IPS-11a (cell line): ENCODE measurements around the gene ZSCAN1.

Experiments used
- H3K4me3 ChIP-seq: one replicate; pipeline ENCODE4 v1.5.1; 2013; ENCODE audit warnings: low read depth, low read length, control low read depth

Gene ZSCAN1

GRCh38 chr19:58040751-58041525, 7.1 kb downstream of the ZSCAN1 start:
- no peak overlapping the region for H3K4me3 ChIP-seq

DNA sequence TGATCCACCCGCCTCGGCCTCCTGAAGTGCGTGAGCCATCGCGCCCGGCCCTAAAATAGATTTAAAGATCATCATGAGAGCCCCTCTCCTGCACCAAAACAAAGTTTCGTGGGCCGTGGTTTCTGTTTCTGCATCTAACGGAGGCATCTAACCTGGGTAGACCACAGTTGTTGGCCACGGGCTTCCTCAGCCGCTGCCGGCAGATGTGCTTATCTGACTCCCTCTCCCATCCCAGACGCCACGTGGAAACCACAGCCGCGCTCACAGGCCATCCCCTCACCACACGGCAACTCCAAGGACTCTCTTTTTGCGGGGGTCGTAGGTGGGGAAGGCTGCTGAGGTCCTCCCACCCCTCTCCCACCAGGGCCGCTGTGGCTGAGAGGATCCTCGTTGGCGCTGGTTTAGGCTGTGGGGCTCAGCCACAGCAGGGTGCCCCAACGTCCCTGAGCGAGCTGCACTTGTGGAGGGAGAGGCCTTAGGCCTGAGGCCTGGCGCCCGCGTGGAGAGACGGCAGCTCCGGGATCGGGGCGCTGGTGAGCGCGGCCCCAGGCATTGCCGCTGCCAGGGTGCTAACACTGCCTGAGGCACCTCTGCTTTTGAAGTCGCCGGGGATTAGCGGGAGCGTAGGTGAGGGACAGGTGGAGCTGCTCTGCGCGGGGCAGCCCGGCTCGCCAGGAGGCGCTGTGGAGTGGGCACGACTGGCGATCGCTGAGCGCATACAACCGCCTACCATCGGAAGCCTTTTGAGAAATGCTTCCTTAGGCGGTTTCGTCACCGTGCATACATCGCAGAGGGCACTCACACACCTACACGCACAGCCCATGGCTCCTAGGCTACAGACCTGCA, 8.9 kb downstream of the ZSCAN1 start:
- no peak overlapping the region for H3K4me3 ChIP-seq

DNA sequence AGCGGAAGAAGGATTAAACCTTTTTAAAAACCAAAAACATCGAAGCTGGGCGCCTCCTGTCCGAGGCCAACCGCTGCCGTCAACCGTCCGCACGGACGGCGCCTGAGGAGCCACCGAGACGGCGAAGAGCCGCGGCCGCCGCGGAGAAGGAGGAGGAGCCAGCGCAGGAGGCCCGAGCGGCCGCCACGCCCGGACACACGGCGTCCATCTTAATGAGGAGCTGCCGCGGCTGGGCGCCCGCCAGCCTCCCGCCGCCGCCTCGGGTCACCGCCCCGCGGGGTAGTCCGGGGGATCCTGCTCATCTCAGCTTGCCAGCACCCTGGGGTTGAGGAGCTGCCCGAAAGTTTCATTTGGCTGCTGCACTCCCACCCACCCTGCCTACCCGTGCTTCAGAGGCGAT, 10.6 kb downstream of the ZSCAN1 start:
- H3K4me3 ChIP-seq, result no peak overlapping the region

DNA sequence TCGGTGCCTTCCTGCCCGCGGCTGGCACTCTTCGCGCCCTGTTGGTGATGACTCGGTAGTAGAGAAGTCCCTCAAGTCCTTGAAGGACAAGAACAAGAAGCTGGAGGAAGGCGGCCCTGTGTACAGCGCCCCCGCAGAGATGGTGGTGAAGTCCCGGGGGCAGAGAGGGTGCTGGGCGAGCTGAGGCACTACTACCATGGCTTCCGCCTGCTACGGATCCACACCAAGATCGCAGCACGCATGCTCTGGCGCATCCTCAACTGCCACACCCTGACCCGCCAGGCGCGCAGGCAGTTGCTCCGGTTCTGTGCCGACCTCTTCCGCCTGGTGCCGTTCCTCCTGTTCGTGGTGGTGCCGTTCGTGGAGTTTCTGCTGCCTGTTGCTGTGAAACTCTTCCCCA, 11.1 kb downstream of the ZSCAN1 start:
- H3K4me3 ChIP-seq, result no peak overlapping the region

DNA sequence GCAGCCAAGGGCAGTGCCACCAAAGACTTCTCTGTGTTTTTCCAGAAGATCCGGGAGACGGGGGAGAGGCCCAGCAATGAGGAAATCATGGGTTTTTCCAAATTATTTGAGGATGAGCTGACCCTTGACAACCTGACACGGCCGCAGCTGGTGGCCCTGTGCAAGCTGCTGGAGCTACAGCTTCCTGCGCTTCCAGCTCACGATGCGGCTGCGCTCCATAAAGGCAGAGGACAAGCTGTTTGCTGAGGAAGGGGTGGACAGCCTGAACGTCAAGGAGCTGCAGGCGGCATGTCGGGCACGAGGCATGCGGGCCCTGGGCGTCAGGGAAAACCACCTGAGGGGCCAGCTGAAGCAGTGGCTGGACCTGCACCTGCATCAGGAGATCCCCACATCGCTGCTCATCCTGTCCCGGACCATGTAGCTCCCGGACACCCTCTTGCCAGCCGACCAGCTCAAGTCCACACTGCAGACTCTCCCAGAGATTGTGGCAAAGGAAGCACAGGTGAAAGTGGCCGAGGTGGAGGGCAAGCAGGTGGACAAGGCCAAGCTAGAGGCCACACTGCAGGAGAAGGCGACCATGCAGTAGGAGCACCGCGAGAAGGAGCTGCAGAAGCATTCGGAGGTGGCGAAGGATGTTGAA, 11.7 kb downstream of the ZSCAN1 start:
- H3K4me3 ChIP-seq, result no peak overlapping the region

DNA sequence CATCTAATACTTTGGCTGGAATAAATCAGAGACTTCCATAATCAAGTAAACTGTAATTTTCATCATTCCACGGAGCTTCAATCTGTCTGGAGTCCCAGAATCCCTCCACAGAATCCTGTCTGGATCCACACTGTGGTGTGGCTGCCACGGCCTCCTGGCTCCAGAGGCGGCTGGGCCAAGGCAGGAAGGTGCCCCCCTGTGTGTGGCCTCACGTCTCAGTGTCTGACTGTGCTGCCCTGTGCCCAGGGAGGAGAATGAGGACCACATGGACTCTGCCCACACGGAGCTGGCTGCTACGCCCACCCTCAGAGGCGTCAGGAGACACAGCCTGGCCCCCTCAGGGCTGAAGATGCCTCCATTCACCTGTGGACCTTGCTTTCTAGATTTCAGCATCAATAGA, 13.0 kb downstream of the ZSCAN1 start:
- H3K4me3 ChIP-seq, result no peak overlapping the region

DNA sequence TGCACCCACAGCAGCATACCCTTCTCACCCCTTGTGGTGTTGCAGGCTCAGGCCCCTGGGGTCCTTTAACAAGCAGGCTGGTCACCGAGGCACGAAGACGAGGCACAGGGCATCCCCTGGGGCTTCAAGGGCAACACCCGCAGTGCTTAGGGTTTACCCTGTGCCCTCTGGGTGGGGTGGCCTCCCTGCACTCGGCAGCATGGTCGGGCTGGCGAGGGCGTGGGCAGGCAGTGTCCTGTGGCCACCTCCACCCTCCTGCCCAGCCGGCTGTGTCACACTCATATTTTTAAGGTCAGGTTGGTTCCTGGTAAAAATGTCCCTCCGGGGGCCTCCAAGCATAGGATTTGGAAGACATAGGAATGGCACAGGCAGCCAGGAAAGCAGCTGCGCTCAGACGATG, 13.8 kb downstream of the ZSCAN1 start:
- H3K4me3 ChIP-seq, result no peak overlapping the region

DNA sequence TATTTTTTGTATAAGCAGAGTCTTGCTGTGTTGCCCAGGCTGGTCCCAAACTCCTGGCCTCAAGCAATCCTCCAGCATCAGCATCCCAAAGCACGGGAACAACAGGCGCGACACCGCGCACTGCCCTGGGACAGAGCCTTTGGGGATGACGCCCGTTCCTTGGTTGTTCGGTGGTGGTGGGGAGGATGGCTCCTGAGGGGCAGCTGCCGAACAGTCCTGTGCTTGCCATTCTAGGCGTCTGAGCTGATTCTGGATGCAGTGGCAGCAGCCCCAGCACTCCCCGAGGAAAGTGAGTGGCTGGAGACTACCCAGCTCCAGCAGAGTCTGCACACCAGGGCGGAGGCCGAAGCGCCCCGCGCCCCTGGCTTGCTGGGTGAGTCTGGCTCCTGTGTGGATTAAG, 18.4 kb downstream of the ZSCAN1 start:
- H3K4me3 ChIP-seq, result no peak overlapping the region

GRCh38 chr19:58053480-58054156, 19.8 kb downstream of the ZSCAN1 start:
- no peak overlapping the region for H3K4me3 ChIP-seq

DNA sequence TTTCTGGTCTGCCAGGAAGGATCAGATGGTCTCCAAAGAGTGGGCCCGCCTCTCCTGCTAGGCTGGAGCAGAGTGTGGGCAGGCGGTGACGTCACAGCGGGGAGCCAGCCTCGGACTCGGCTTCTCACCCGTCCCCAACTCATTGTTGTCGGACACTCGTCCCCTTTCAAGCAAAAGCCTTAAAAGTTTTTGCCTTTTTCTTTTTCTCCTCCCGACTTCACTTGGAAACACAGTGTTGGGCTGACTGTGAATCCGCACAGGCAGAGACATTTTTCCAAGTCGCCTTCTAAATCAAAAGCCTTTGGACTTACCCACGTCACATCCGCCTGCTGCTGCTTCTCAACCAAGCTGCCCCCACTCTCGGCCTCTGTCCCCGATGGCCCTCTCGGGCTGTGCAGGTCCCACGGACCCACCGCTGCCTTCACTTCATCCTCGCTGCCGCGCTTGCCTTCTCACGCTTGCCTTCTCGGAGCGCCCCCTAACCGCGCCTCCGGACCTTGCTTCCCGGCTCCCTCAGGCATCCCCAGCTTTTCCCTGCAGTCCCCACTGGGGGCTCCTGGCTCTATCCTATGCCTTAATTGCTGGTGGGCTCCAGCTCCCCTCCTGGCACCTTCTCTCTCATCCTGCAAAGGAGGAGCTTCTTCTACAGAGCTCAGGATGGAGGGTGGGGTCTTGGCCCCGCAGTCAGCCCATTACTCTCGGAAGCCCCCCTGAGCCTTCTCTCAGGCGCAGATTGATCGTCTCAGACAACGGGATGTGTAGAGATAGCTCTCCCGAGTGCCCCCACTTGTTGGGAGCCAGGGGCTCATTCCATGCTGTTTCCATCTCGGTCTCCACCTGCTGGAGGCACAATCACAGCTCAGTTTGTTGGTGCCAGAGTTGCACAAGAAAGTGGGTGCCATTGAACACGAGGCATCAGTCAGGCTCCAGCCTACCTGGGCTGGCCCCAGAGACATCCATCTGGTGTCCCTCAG, 21.4 kb downstream of the ZSCAN1 start:
- H3K4me3 ChIP-seq, result peak overlapping the region; percentile 2

DNA sequence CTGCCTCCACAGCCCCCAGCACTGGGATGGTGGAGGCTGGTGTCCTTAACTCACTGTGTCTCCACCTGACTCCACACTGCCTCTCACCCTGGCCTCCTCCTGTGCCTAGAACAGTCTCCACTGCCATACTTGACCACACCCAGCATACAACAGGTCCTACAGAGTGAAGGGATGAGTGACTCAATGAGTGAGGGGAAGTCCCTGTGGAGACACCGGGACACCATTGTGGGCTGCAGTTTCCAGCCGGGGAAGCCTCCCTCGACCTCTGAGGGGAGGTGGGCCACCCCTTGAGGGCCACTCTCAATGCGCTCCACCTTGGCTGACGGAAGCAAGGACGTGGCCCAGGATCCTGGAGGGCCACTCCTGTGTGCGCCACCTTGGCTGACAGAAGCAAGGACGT, 22.4 kb downstream of the ZSCAN1 start:
- no peak overlapping the region for H3K4me3 ChIP-seq

DNA sequence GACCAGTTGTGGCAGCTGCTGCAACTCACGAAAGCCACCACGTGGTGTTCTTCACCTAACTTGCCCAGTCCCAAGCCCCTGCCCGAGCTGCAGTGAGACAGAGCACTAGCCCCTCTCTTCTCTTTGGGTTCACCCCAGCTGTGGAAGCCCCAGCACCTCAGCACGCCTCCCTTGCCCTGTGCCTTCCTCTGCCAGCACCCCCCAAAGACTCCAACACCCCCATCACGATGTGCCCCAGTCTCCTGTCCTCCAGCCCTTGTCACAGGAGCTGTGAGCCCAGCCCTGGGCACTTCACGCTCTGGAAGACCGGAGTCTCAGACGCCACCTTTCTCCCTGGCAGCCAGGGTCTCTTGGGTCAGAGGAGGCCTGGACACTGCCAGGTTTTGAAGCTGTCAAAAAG, 23.0 kb downstream of the ZSCAN1 start:
- no peak overlapping the region for H3K4me3 ChIP-seq

- no peak overlapping the region for H3K4me3 ChIP-seq
Observed at GRCh38 chr19:58058467-58058866, 24.6 kb downstream of the ZSCAN1 start.

- H3K4me3 ChIP-seq, result peak within 1 kb of the TSS; percentile 24
Observed at GRCh38 chr19:58059003-58059670, 25.3 kb downstream of the ZSCAN1 start, which contains the start of gene ZNF135. Gene ZNF135, plus strand, starts transcription at chr19:58059282. Its CDS starts 721 bp downstream, at chr19:58060003.

DNA sequence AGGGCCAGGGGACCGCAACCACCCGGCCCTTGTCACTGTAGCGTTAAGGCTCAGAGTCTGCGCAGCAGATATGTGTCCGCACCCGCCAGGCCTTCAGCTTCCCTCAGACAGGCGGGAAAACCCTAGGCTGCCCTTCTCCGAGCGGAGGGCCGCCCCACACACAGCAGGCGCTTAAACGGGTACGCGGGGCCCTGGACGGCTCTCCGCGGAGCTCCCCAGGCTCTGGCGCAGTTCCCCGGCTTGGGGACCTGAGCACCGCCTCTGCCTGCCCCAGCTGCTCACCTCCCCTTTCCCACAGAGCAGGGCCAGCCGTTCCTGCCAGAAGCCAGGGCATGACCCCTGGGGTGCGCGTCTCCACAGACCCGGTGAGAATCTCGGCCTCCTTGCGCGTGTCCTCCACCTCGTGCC, 25.9 kb downstream of the ZSCAN1 start:
- no peak overlapping the region for H3K4me3 ChIP-seq

DNA sequence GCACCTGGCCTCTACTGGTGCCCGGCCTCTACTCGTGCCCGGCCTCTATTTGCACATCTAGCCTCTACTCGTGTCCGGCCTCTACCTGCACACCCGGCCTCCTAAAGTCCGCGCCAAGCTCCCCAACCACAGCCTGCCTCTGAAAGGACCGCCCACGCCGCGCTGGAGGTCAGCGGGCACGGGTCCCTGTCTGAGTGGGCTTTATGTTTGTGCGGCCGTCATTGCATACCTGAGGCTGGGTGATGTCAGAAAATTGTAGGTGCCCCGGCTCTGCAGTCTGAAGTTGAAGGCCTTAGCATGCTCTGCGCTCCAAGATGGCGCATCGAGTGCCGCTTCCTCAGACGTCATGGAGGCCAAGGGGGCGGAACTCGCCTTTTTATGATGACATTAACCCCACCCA, 26.4 kb downstream of the ZSCAN1 start:
- H3K4me3 ChIP-seq, result no peak overlapping the region

DNA sequence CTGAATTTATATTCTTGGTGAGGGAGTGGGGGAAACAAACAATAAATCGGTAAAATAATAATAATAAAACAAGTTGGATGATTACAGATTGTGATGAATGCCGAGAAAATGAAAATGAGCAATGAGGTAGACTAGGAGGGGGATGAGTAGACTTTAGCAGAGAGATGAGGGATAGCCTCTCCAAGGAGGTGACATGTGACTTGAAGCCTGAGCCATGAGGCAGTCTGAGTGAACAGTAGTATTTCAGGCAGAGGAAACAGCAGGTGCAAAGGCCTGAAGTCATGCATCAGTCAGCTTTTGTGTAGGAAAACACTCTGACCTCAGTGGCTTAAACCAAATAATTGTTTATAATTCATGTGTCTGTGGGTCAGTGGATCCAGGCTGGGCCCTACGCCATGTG, 29.9 kb downstream of the ZSCAN1 start:
- H3K4me3 ChIP-seq, result no peak overlapping the region

DNA sequence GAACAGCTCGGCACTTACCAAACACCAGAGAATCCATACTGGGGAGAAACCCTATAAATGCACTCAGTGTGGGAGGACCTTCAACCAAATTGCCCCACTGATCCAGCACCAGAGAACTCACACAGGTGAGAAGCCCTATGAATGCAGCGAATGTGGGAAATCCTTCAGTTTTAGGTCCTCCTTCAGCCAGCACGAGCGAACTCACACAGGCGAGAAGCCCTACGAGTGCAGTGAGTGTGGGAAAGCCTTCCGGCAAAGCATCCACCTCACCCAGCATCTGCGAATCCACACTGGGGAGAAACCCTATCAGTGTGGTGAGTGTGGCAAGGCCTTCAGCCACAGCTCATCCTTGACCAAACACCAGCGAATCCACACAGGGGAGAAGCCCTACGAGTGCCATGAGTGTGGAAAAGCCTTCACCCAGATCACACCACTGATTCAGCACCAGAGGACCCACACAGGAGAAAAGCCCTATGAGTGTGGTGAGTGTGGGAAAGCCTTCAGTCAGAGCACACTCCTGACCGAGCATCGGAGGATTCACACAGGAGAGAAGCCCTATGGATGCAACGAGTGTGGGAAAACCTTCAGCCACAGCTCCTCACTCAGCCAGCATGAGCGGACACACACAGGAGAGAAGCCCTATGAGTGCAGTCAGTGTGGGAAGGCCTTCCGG, 33.6 kb downstream of the ZSCAN1 start:
- no peak overlapping the region for H3K4me3 ChIP-seq

DNA sequence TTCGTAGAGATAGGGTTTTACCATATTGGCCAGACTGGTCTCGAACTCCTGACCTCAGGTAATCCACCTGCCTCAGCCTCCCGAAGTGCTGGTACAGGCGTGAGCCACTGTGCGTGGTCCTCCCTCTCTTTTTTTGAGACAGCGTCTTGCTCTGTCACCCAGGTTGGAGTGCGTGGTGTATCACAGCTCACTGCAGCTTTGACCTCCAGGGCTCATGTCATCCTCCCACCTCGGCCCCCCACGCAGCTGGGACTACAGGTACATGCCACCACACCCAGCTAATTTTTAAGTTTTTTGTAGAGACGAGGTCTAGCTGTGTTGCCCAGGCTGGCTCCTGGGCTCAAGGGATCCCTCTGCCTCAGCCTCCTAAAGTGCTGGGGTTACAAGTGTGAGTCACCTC, 46.0 kb downstream of the ZSCAN1 start:
- H3K4me3 ChIP-seq, result no peak overlapping the region
